Islet precursor cell (in vitro differentiated cells): Measurements from ENCODE around the gene ANKS6.
A peak's percentile ranks its signal among the peaks of the same experiment; 100 is the strongest.

Experiments
- DNase-seq: peaks from one replicate; pipeline ENCODE4 v3.0.0-alpha.2; 2018

The ANKS6 gene

GRCh38 chr9:98790842-98791607 is 5.3 kb downstream of the ANKS6 start:
- DNase-seq = peak; percentile 93

- no peak for DNase-seq
Observed at GRCh38 chr9:98790134-98790841, 6.1 kb downstream of the ANKS6 start.

DNA sequence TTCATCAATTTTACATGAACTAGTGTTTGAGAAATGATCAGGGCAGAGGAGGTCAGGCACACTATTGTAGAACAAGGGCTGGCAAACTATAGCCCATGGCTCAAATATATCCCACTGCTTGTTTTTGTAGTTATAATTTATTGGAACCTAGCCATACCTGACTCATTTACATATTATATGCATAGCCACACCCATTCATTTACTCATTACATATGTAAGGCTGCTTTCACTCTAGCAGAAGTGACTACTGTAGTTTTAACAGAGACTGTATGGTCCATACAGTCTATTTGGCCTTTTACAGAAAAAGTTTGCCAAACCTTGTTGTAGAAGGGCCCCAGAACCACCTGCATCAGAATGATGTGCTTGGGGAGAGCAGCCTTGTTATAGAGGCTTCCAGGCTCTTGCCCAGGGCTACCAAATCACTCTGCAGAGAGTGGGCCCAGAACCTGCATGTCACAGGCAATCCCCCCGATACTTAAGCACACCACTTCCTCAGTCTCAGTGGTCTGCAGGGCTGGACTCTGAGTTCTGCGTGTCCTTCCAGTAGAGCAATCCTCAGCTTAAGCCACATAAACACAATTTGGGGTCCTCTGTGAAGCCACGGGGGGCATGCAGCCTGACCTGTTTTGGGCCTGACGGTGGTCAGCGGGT is 6.7 kb downstream of the ANKS6 start:
- no peak for DNase-seq

- no peak for DNase-seq
Observed at GRCh38 chr9:98787766-98788335, 8.5 kb downstream of the ANKS6 start.

DNA sequence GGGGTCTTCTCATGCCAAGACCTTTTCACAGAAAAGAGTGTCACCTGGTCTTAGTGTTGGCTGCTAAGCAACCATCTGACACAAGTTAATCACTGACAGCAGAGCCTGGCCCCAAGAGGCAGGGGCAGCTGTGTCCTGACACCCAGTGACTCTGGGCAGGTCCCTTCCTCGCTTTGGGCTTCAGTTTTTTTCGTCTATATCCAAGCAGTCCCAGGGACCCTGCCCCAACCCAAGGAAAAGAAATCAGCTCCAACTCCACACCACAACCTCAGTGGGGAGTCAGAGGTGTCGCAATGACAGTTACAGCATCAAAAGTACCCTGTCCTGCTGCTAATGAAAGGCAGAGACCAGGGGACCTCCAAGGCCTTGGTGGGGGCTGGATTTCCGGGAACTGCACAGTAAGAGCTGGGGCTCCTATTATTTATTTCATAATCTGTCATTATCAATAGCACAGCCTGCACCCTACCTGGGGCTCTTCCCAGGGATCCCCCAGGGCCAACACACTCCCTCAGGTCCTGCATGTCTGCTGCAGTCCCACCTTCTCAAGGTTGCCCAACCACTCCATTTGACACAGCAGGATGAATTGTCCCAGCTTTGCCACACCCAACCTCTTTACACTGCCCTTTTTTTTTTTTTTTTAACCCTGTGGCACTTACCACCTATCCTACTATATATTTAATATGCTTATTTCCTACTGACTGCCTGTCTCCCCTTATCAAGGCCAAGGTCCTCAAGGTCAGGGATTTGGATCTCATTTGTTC is 9.4 kb downstream of the ANKS6 start:
- no peak for DNase-seq

DNA sequence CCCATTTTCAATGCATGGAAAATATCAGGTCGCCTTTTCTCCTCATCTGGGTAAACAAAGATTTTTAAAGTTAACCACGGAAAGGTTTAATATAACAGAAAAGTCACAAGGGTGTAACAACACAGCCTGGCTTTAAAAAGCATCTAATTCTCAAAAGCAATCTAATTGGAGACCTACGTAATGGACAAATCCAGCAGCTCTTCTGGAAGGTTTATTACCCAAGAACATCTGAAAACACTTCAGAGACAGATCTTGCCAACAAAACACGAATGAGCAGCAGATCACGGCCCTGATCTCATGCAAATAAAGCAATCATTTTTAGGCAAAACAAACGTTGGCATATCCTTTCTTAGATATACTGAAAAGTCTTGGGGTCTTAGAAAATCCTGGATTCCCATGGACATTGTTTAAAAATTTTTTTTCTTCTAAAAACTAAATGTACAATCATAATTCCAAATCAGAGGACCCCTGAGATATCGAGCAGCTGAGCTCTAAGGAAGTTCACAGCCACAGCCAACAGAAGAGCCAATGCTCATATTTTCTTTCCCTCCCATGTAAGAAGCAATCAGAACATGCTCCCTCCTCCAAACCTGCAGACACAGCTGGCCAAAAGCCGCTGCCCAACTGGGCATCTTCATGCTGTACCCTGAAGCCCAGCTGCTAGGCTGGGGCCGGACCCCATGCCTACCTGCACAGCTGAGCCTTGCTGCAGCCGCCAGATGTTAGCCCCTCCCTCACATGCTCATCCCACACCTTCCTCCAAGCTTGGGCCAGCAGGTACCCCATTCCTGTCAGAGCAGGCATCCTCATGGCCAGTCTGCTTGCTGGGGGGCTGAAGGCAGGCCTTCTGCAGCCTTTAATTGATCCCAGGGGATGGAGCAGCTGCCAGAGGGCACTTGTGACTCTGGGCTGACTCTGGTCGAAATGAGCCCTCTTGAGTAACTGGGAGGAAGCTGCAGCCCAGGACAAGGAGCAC is 11.2 kb downstream of the ANKS6 start:
- no peak for DNase-seq

DNA sequence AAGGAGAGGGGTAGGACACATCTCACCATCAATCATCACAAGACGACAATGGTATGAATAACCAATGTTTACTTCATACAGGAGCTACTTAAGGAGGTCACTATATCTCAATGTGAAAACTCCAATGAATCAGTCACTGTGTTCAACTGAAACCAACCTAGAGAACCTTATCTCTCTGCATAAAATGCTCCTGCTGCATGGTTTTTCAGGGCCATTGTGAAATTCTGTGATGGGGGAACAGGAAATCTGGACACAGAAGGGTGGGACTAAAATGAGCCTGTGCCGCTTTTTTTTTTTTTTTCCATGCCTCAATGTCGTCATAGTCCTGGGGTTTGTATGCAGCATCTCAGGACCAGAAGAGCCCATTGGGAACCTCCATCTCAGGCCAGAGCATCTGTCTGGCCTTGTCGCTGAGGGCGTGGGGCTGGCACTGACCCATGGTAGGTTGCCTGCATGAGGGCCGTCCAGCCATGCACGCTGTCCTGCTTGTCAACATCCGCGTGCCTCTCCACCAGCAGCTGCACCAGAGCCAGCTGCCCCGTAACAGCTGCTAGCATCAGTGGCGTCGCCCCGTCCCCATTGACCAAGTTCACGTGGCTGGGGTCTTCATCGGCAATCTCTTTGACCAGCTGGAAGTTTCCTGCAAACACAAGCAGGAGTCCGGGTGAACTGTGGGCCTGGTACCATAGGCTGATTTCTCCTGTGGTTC is 12.7 kb downstream of the ANKS6 start:
- no peak for DNase-seq

GRCh38 chr9:98781588-98782383 is 14.6 kb downstream of the ANKS6 start:
- peak; percentile 74 for DNase-seq

- no peak for DNase-seq
Observed at GRCh38 chr9:98780059-98780749, 16.2 kb downstream of the ANKS6 start.

- no peak for DNase-seq
Observed at GRCh38 chr9:98778711-98779530, 17.4 kb downstream of the ANKS6 start.

- no peak for DNase-seq
Observed at GRCh38 chr9:98778251-98778650, 18.1 kb downstream of the ANKS6 start.

GRCh38 chr9:98777618-98778017 is 18.7 kb downstream of the ANKS6 start:
- DNase-seq = no peak

GRCh38 chr9:98775831-98776441 is 20.4 kb downstream of the ANKS6 start:
- DNase-seq = peak; percentile 80

- no peak for DNase-seq
Observed at GRCh38 chr9:98774746-98775145, 21.6 kb downstream of the ANKS6 start.

GRCh38 chr9:98773721-98774120 is 22.6 kb downstream of the ANKS6 start:
- no peak for DNase-seq

GRCh38 chr9:98772364-98773155 is 23.8 kb downstream of the ANKS6 start:
- DNase-seq = no peak

DNA sequence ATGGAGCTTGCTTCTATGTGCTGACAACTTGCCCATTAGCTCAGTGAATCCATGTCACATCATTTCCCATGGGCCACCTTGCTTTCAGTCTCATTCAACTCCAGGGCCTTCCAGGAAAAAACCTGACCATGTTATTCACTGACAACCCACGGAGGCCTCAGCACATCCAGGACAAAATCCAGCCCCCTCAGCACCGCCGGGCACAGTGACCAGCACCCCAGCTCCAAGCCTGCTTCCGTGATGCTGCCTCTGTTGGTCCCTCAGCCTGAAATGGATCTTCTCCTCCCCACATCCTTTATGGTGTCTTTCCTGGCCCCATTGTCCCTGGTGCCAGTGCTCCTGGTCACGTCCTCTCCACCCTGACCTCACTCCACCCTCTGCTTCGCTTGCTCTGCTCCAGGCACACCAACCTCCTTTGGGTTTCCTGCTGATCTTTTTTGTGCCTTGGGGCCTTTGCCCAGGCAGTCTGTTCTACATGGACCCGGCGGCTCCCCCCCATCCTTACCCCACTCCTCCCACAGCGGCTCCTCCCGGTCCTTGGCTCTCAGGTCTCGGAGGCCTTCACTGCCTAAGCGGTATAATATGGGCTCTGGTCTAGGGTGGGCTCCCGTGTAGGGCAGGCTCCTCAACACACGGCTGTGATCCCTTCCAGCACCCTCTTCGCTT is 25.0 kb downstream of the ANKS6 start:
- no peak for DNase-seq
